ENCODE measurements around the gene PANK3. TPM values are rescaled to one million over a fixed set of nuclear protein-coding genes. Genes with fewer than 3 reads are reported as not detected.

Gene PANK3
- polyA plus RNA-seq, 1 donor from 2014 or later, result 145 TPM

DNA sequence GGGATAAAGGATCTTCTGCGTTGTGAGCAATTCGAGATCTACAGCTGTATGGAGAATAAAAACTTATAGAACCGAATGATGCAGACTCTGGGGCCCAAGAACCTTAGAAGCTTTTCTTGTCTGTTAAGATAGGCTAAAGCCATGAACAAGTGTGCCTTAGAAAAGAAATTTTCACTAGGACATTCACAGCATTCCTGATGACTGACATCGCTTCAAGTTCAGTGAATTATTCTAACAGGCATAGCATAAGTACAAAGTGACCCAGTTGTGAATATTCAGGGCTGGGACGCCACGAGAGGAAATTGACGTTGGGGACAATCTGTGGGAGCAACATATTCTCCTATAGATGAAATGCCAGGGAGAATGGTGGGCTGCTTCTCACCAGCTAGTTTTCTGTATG is 32.0 kb upstream of the PANK3 start:
- Histone ChIP-seq H3K9me3 (ENCODE audit: low read length) (no peaks in the 10 kb centered on the region), H3K4me2 (ENCODE audit: low read length) (no peak overlapping the region), H4K20me1 (ENCODE audit: insufficient read depth) (no peaks in the 10 kb centered on the region), H3K9ac (ENCODE audit: low read length) (no peak overlapping the region), H2AFZ (ENCODE audit: low read depth, low read length) (no peak overlapping the region), H3F3A (ENCODE audit: insufficient read depth, low read length, poor library complexity, severe bottlenecking) (no peaks in the 10 kb centered on the region), H3K79me2 (replicated peaks; ENCODE audit: insufficient read depth, low read length) (no peaks in the 10 kb centered on the region), H3K9me2 (ENCODE audit: insufficient read depth, low read length) (no peaks in the 10 kb centered on the region), H3K36me3 (ENCODE audit: insufficient read depth, low read length) (no peaks in the 10 kb centered on the region), H3K4me3 (ENCODE audit: low read length) (no peak overlapping the region), H3K27me3 (ENCODE audit: insufficient read depth, low read depth, low read length) (no peaks in the 10 kb centered on the region), H3K27ac (ENCODE audit: low read length) (no peak overlapping the region)
- no peak for TF ChIP-seq TAF1 (IDR thresholded peaks at IDR 0.05; ENCODE audit: low read depth)
- no peak for TF ChIP-seq SMC3 (conservative IDR thresholded peaks at IDR 0.05; ENCODE audit: poor library complexity)
- TF ChIP-seq RAD21 (conservative IDR thresholded peaks at IDR 0.05), result no peak
- TF ChIP-seq, protein P1, sequence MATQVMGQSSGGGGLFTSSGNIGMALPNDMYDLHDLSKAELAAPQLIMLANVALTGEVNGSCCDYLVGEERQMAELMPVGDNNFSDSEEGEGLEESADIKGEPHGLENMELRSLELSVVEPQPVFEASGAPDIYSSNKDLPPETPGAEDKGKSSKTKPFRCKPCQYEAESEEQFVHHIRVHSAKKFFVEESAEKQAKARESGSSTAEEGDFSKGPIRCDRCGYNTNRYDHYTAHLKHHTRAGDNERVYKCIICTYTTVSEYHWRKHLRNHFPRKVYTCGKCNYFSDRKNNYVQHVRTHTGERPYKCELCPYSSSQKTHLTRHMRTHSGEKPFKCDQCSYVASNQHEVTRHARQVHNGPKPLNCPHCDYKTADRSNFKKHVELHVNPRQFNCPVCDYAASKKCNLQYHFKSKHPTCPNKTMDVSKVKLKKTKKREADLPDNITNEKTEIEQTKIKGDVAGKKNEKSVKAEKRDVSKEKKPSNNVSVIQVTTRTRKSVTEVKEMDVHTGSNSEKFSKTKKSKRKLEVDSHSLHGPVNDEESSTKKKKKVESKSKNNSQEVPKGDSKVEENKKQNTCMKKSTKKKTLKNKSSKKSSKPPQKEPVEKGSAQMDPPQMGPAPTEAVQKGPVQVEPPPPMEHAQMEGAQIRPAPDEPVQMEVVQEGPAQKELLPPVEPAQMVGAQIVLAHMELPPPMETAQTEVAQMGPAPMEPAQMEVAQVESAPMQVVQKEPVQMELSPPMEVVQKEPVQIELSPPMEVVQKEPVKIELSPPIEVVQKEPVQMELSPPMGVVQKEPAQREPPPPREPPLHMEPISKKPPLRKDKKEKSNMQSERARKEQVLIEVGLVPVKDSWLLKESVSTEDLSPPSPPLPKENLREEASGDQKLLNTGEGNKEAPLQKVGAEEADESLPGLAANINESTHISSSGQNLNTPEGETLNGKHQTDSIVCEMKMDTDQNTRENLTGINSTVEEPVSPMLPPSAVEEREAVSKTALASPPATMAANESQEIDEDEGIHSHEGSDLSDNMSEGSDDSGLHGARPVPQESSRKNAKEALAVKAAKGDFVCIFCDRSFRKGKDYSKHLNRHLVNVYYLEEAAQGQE (IDR thresholded peaks at IDR 0.05; ENCODE audit: borderline replicate concordance), result no peak
- no peak for TF ChIP-seq EP300 (conservative IDR thresholded peaks at IDR 0.05; ENCODE audit: poor library complexity, severe bottlenecking)
- no peak for TF ChIP-seq EZH2 (IDR thresholded peaks at IDR 0.05; ENCODE audit: borderline replicate concordance, insufficient read depth, low read length, poor library complexity, severe bottlenecking)
- TF ChIP-seq MXI1 (conservative IDR thresholded peaks at IDR 0.05; ENCODE audit: poor library complexity, severe bottlenecking), result no peak
- no peak for TF ChIP-seq POLR2AphosphoS5 (IDR thresholded peaks at IDR 0.05)
- TF ChIP-seq, protein P2, sequence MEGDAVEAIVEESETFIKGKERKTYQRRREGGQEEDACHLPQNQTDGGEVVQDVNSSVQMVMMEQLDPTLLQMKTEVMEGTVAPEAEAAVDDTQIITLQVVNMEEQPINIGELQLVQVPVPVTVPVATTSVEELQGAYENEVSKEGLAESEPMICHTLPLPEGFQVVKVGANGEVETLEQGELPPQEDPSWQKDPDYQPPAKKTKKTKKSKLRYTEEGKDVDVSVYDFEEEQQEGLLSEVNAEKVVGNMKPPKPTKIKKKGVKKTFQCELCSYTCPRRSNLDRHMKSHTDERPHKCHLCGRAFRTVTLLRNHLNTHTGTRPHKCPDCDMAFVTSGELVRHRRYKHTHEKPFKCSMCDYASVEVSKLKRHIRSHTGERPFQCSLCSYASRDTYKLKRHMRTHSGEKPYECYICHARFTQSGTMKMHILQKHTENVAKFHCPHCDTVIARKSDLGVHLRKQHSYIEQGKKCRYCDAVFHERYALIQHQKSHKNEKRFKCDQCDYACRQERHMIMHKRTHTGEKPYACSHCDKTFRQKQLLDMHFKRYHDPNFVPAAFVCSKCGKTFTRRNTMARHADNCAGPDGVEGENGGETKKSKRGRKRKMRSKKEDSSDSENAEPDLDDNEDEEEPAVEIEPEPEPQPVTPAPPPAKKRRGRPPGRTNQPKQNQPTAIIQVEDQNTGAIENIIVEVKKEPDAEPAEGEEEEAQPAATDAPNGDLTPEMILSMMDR (IDR thresholded peaks at IDR 0.05; ENCODE audit: poor library complexity, severe bottlenecking), result no peak

DNA sequence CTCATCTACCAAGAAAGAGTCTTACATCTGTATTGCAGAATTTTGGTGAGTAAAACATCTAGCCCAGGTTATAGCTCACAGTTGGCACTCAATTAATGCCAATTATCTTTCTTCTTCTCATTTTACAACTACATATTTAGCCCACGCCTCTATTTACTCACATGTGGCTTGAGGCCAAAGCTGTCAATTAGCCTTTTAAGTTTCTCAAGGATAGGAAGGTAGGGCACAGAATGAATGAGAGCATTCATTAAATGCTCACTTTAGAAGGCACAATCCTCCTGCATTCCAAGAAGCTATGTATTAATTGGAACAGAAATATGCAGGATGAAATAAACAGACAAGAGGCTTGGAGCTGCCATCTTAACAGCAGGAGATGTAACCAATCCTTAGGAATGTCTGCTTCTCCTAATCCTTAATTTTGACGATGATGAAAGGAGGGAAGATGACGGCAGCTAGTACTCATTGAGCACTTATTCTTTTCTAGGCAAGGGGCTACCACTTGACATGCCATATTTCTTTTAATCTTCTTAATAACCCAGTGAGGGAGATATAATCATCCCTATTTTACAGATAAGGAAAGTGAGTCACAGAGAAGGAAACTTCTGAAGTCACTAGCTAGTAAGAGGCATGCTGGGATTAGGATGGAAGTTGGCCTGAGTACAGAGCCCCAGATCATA is 30.8 kb upstream of the PANK3 start:
- Histone ChIP-seq H3K27ac (ENCODE audit: low read length) (no peak overlapping the region), H3K79me2 (replicated peaks; ENCODE audit: insufficient read depth, low read length) (no peaks in the 10 kb centered on the region), H3K27me3 (ENCODE audit: insufficient read depth, low read depth, low read length) (no peaks in the 10 kb centered on the region), H3K4me2 (ENCODE audit: low read length) (no peak overlapping the region), H3K9me3 (ENCODE audit: low read length) (no peaks in the 10 kb centered on the region), H2AFZ (ENCODE audit: low read depth, low read length) (no peak overlapping the region), H3K36me3 (ENCODE audit: insufficient read depth, low read length) (no peaks in the 10 kb centered on the region), H3K9me2 (ENCODE audit: insufficient read depth, low read length) (no peaks in the 10 kb centered on the region), H3K9ac (ENCODE audit: low read length) (no peak overlapping the region), H3F3A (ENCODE audit: insufficient read depth, low read length, poor library complexity, severe bottlenecking) (no peaks in the 10 kb centered on the region), H4K20me1 (ENCODE audit: insufficient read depth) (no peaks in the 10 kb centered on the region), H3K4me3 (ENCODE audit: low read length) (no peak overlapping the region)
- TF ChIP-seq POLR2AphosphoS5 (IDR thresholded peaks at IDR 0.05) (no peak), EP300 (conservative IDR thresholded peaks at IDR 0.05; ENCODE audit: poor library complexity, severe bottlenecking) (no peak), TAF1 (IDR thresholded peaks at IDR 0.05; ENCODE audit: low read depth) (no peak), SMC3 (conservative IDR thresholded peaks at IDR 0.05; ENCODE audit: poor library complexity) (no peak)

Measured in neural cell (in vitro differentiated cells).